H1 (cell line): ENCODE measurements around the gene CD151. TPM values are rescaled to one million over a fixed set of nuclear protein-coding genes. Genes with fewer than 3 reads are reported as not detected.

Experiments
- EGR1 ChIP-seq: IDR thresholded peaks from 2 replicates; pipeline ENCODE4 v1.6.1; 2011; ENCODE audit warnings: low read depth, low read length, borderline replicate concordance
- SP2 ChIP-seq: IDR thresholded peaks from 2 replicates; pipeline ENCODE4 v1.6.1; 2012; ENCODE audit warnings: mild to moderate bottlenecking, low read length, inconsistent platforms
- polyA plus RNA-seq, 7 experiments: library from polyadenylated mRNA; depleted of rRNA in 3 of 7; stranded (reverse) in 5 of 7; unstranded in 2 of 7; fragments of >200 nt in 5 of 7; fragments of 200-250 nt in 2 of 7; gene quantifications; 1 replicate in 5 of 7; 2 replicates in 1 of 7; 4 replicates in 1 of 7; pipeline versions ENCODE4 v1.2.1 to v1.2.3, GENCODE V29; 2011 to 2013; ENCODE audit warnings: missing spikeins in 2 of 7, mixed read lengths in 2 of 7
- total RNA-seq: library from RNA; stranded (reverse); fragmentation: NEBNext Ultra II Directional; extraction: Animal tissue kit (Norgen Biotek cat#: 25700); gene quantifications from 2 replicates; pipeline ENCODE4 v1.2.1, GENCODE V29; 2021

Gene CD151
- total and polyA plus RNA-seq, 2 of the 8 experiments (the other 6 are each of a cell fraction or from before 2014, with no cell fraction given), result 101 to 212 TPM

- TF ChIP-seq SP2 (no peak), EGR1 (no peak)
- TF ChIP-seq, all 59 proteins: peak for 0
Observed at GRCh38 chr11:869399-870126, 36.8 kb downstream of the CD151 start (continued).
